Nephron progenitor cell (in vitro differentiated cells): ENCODE results near the gene TAF3.

Source experiments
- DNase-seq: peaks from one replicate; pipeline ENCODE4 v3.0.0; 2021
- H3K27ac Mint-ChIP-seq: 2 replicates; pipeline ENCODE4 v1.8.0; 2021; ENCODE audit warnings: mild to moderate bottlenecking, moderate library complexity, mixed read lengths
- H3K27me3 Mint-ChIP-seq: 2 replicates; pipeline ENCODE4 v1.8.0; 2021; ENCODE audit warnings: mild to moderate bottlenecking, low read depth, mixed read lengths; ENCODE audit not compliant: poor library complexity
- H3K36me3 Mint-ChIP-seq: 2 replicates; pipeline ENCODE4 v1.8.0; 2021; ENCODE audit warnings: low read depth, mixed read lengths
- H3K4me1 Mint-ChIP-seq: 2 replicates; pipeline ENCODE4 v1.8.0; 2021; ENCODE audit warnings: mixed read lengths
- H3K4me3 Mint-ChIP-seq: 2 replicates; pipeline ENCODE4 v1.8.0; 2021; ENCODE audit warnings: mild to moderate bottlenecking, moderate library complexity, mixed read lengths
- H3K9me3 Mint-ChIP-seq: 2 replicates; pipeline ENCODE4 v1.8.0; 2021; ENCODE audit warnings: mild to moderate bottlenecking, moderate library complexity, mixed read lengths
- CTCF ChIP-seq: fragments of 200-600 bp; sonication (generic); IDR thresholded peaks from 2 replicates; pipeline ENCODE4 v1.5.0; 2021; ENCODE audit warnings: antibody characterized with exemption

The TAF3 gene

GRCh38 chr10:7984896-7985295, 166.6 kb downstream of the TAF3 start:
- Mint-ChIP-seq H3K9me3 (no peaks in the 10 kb centered on the region), H3K36me3 (peaks cover 3% of the 10 kb centered on the region), H3K27me3 (no peaks in the 10 kb centered on the region), H3K27ac (no peak overlapping the region), H3K4me1 (no peaks in the 10 kb centered on the region), H3K4me3 (no peak overlapping the region)
- DNase-seq = no peak
- no peak for TF ChIP-seq CTCF

GRCh38 chr10:7986851-7987250, 168.5 kb downstream of the TAF3 start:
- Mint-ChIP-seq H3K36me3 (peaks cover 3% of the 10 kb centered on the region), H3K4me1 (no peaks in the 10 kb centered on the region), H3K27ac (no peak overlapping the region), H3K4me3 (no peak overlapping the region), H3K9me3 (no peaks in the 10 kb centered on the region), H3K27me3 (no peaks in the 10 kb centered on the region)
- no peak for TF ChIP-seq CTCF
- DNase-seq = no peak

- peaks cover 5% of the 10 kb centered on the region for H3K27me3 Mint-ChIP-seq
- H3K36me3 Mint-ChIP-seq = peaks cover 8% of the 10 kb centered on the region
- no peak overlapping the region for H3K4me3 Mint-ChIP-seq
- no peaks in the 10 kb centered on the region for H3K9me3 Mint-ChIP-seq
- no peak overlapping the region for H3K27ac Mint-ChIP-seq
- H3K4me1 Mint-ChIP-seq = no peaks in the 10 kb centered on the region
- no peak for TF ChIP-seq CTCF
- DNase-seq = no peak
Observed at GRCh38 chr10:7988989-7989388, 170.7 kb downstream of the TAF3 start.

GRCh38 chr10:7998831-7999230, 180.5 kb downstream of the TAF3 start:
- peaks cover 18% of the 10 kb centered on the region for H3K9me3 Mint-ChIP-seq
- H3K36me3 Mint-ChIP-seq = peaks cover 43% of the 10 kb centered on the region
- no peak for TF ChIP-seq CTCF
- peaks cover 3% of the 10 kb centered on the region for H3K27me3 Mint-ChIP-seq
- no peak for DNase-seq
- no peak overlapping the region for H3K4me3 Mint-ChIP-seq
- peak overlapping the region; percentile 79 for H3K27ac Mint-ChIP-seq
- no peaks in the 10 kb centered on the region for H3K4me1 Mint-ChIP-seq

- Mint-ChIP-seq H3K4me3 (no peak overlapping the region), H3K27me3 (peaks cover 3% of the 10 kb centered on the region)
- DNase-seq = no peak
Observed at GRCh38 chr10:8004469-8005000, 186.2 kb downstream of the TAF3 start.

More at GRCh38 chr10:8004469-8005000, 186.2 kb downstream of the TAF3 start:
- TF ChIP-seq CTCF = no peak
- Mint-ChIP-seq H3K4me1 (no peaks in the 10 kb centered on the region), H3K36me3 (peaks cover 56% of the 10 kb centered on the region), H3K9me3 (peaks cover 28% of the 10 kb centered on the region), H3K27ac (no peak overlapping the region)
